DMS114 treated with DMSO at 0.1 percent for 48 hours (cell line): ENCODE data around the gene KLHL30.
"Not testable (repeated sequence)": the region's sequence is repeated elsewhere in the genome, so short reads cannot be mapped to it uniquely, and the experiment has no call there.

Experiments
- DNase-seq: peaks from one replicate; lab custom pipeline; 2025; ENCODE audit not compliant: unreplicated experiment; lab: John Stamatoyannopoulos, UW

Gene KLHL30

GRCh38 chr2:238101891-238102841 lies 36.3 kb upstream of the KLHL30 start:
- no peak for DNase-seq

- DNase-seq = no peak
Measured at GRCh38 chr2:238102865-238103264, 35.6 kb upstream of the KLHL30 start.

- no peak for DNase-seq
Measured at GRCh38 chr2:238103465-238104225, 34.8 kb upstream of the KLHL30 start.

GRCh38 chr2:238104226-238104690 lies 34.2 kb upstream of the KLHL30 start:
- DNase-seq = no peak

- no peak for DNase-seq
Measured at GRCh38 chr2:238104691-238105371, 33.6 kb upstream of the KLHL30 start.

GRCh38 chr2:238105506-238106338 lies 32.7 kb upstream of the KLHL30 start:
- no peak for DNase-seq

- no peak for DNase-seq
Measured at GRCh38 chr2:238106339-238106697, 32.1 kb upstream of the KLHL30 start.

GRCh38 chr2:238106698-238107524 lies 31.6 kb upstream of the KLHL30 start:
- no peak for DNase-seq

GRCh38 chr2:238107525-238108422 lies 30.7 kb upstream of the KLHL30 start:
- DNase-seq = no peak

GRCh38 chr2:238108423-238109183 lies 29.9 kb upstream of the KLHL30 start:
- DNase-seq = no peak

GRCh38 chr2:238113611-238114010 lies 24.9 kb upstream of the KLHL30 start:
- no peak for DNase-seq

GRCh38 chr2:238114331-238114841 lies 24.1 kb upstream of the KLHL30 start:
- no peak for DNase-seq

- no peak for DNase-seq
Measured at GRCh38 chr2:238114851-238115660, 23.4 kb upstream of the KLHL30 start.

- DNase-seq = not testable (repeated sequence)
Measured at GRCh38 chr2:238115709-238116108, 22.8 kb upstream of the KLHL30 start.

- no peak for DNase-seq
Measured at GRCh38 chr2:238116298-238117198, 21.9 kb upstream of the KLHL30 start.
